Right lobe of liver (tissue), 6 donors: ENCODE data around the gene SRD5A2. TPM values are rescaled to one million over a fixed set of nuclear protein-coding genes. Genes with fewer than 3 reads are reported as not detected.
A peak's percentile ranks its signal among the peaks of the same experiment; 100 is the strongest.

Source experiments
- ATAC-seq, 4 donors: fragments of 200-7000 bp; cut with Tn5 transposase; one replicate each; pipeline ENCODE4 v1.9.1; 2020; ENCODE audit warnings: mild to moderate bottlenecking in 4 of 4, moderate library complexity in 4 of 4
- DNase-seq, 3 donors: peaks; one replicate each; pipeline ENCODE4 v3.0.0-alpha.2; 2020
- H3K27ac ChIP-seq, 3 donors: fragments of 200-600 bp; one replicate each; pipeline ENCODE4 v1.8.0; 2022
- H3K27me3 ChIP-seq, 2 donors: fragments of 200-600 bp; one replicate each; pipeline ENCODE4 v1.8.0; 2022
- H3K36me3 ChIP-seq, 4 donors: fragments of 200-600 bp; sonication (generic) in 1 of 4; one replicate each; pipeline versions ENCODE4 v1.5.1 to v1.8.0; 2017 to 2022; ENCODE audit warnings: control low read depth in 1 of 4
- H3K4me1 ChIP-seq, 4 donors: fragments of 200-600 bp; sonication (generic) in 1 of 4; one replicate each; pipeline versions ENCODE4 v1.5.1 to v1.8.0; 2017 to 2022; ENCODE audit warnings: control low read depth in 1 of 4
- H3K4me3 ChIP-seq, 3 donors: fragments of 200-600 bp; one replicate each; pipeline ENCODE4 v1.8.0; 2022
- H3K9me3 ChIP-seq, 4 donors: fragments of 200-600 bp; sonication (generic) in 1 of 4; one replicate each; pipeline versions ENCODE4 v1.5.1 to v1.8.0; 2017 to 2022; ENCODE audit warnings: control low read depth in 1 of 4
- POLR2A ChIP-seq: fragments of 450-650 bp; IDR thresholded peaks from one replicate; pipeline ENCODE4 v1.6.1; 2017; ENCODE audit warnings: antibody characterized with exemption, mild to moderate bottlenecking
- WGBS: methylation state at CpG from one replicate; pipeline ENCODE4 v1.1.6; 2018; ENCODE audit warnings: low coverage, low lambda C conversion rate; ENCODE audit not compliant: insufficient coverage; ENCODE audit errors: missing lambda C conversion rate; 5-methylcytosine and 5-hydroxymethylcytosine counted together
- intact Hi-C, 2 donors: fragments of 100-400 bp; cut with DNase I; formaldehyde crosslinking; loops; one replicate each; pipeline versions ENCODE4 v1.11.2 to v1.14.1; 2022
- total RNA-seq, 6 experiments: library from RNA; depleted of rRNA in 2 of 6; stranded (reverse); fragments of >200 nt in 2 of 6; fragmentation: NEBNext Ultra II Directional in 3 of 6; extraction: Animal tissue kit (Norgen Biotek cat#: 25700) in 3 of 6; gene quantifications; one replicate each; pipeline versions ENCODE4 v1.1.0 to v1.2.4, GENCODE V29; 2016 to 2023
- TF ChIP-seq, protein P1 (sequence below), 4 donors: fragments of 200-600 bp in 3 of 4; fragments of 450-650 bp in 1 of 4; IDR thresholded peaks; one replicate each; pipeline versions ENCODE4 v1.5.1 to v1.8.0; 2016 to 2022; ENCODE audit warnings: antibody characterized with exemption in 4 of 4, mild to moderate bottlenecking in 2 of 4
- donor health status: DM: no; HTN: yes; CAD: no.
- donor health status: DM: no; HTN: no; CAD: no.
- donor health status: DM: no; HTN: no; CAD: no.
- donor health status: DM: no; HTN: yes; CAD: no.
- donor health status: DM: no; HTN: yes; CAD: no.

Gene SRD5A2
- total RNA-seq, 6 experiments from 2014 or later, result 2.3 to 12.0 (median 5.8) TPM

DNA sequence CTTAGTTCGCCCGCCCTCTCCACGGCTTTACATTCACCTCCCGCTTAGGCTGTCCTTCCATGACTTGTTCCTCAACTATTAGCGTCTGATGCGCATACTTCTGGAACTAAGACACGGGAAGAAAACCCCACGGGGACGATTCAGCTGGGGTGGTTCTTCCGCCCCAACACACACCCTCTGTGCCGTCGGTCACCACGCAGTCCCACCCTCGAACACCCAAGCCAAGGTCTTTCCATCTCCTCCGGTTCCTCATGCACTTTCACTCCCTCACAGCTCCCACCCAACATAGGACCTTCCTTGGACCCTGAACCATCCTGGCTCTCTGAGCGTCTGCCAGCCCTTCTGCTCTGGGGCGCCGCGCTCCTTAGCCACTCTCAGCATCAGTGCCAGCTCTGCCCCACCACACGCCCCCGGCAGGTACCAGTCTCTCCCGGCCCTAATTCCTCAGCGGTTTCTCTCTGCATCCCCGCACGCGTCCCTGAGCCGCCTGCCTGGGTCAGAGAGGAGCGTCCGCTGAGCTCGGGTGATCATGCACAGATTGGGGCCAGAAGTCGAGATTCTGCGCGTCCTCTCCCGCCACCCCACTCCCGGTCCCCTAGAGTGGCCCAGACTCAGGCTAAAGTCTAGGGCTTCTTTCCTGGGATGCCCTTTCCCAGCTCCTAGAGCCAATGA is 522 bp upstream of the SRD5A2 start:
- ATAC-seq (no peak), DNase-seq (peak in 1 of 3 donors; percentile 54)
- TF ChIP-seq, protein P1, sequence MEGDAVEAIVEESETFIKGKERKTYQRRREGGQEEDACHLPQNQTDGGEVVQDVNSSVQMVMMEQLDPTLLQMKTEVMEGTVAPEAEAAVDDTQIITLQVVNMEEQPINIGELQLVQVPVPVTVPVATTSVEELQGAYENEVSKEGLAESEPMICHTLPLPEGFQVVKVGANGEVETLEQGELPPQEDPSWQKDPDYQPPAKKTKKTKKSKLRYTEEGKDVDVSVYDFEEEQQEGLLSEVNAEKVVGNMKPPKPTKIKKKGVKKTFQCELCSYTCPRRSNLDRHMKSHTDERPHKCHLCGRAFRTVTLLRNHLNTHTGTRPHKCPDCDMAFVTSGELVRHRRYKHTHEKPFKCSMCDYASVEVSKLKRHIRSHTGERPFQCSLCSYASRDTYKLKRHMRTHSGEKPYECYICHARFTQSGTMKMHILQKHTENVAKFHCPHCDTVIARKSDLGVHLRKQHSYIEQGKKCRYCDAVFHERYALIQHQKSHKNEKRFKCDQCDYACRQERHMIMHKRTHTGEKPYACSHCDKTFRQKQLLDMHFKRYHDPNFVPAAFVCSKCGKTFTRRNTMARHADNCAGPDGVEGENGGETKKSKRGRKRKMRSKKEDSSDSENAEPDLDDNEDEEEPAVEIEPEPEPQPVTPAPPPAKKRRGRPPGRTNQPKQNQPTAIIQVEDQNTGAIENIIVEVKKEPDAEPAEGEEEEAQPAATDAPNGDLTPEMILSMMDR (IDR thresholded peaks at IDR 0.05), result no peak
- TF ChIP-seq POLR2A, result no peak
- whole genome bisulfite sequencing, result 62% methylated on average over 25 of the region's 35 CpGs
- H3K27ac ChIP-seq, result no peak overlapping the region
- peak overlapping the region in 2 of 3 donors; percentile 51 to 57 for H3K4me3 ChIP-seq
- intact Hi-C loops, result no loop called here
- peaks cover 0 to 10% (median 0%) of the 10 kb centered on the region in 4 donors for H3K4me1 ChIP-seq
- no peaks in the 10 kb centered on the region for H3K9me3 ChIP-seq
- no peaks in the 10 kb centered on the region for H3K36me3 ChIP-seq
- no peaks in the 10 kb centered on the region for H3K27me3 ChIP-seq

DNA sequence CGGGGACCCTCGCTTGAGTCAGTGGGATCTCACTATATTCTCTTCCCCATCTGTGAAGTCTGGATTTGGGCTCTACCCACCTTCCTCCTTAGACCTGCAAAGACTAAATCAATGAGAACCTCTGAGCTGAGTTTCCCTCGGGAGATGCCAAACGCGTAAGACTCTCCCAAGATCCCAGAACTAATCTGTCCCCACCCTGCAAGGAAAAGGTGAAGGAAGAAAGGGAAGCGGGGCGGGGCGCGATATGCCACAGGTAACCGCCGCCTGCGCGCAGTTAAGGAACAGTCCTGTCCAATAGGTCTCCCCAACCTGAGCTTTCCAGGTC is 780 bp downstream of the SRD5A2 start:
- Histone ChIP-seq H3K4me1 (peaks cover 0 to 10% (median 0%) of the 10 kb centered on the region in 4 donors), H3K27ac (no peak overlapping the region), H3K4me3 (peak overlapping the region; percentile 39 to 57 (median 51)), H3K36me3 (no peaks in the 10 kb centered on the region), H3K27me3 (no peaks in the 10 kb centered on the region), H3K9me3 (no peaks in the 10 kb centered on the region)
- peak; percentile 41 to 51 (median 48) for ATAC-seq
- 9% methylated on average over 7 of the region's 13 CpGs for WGBS
- intact Hi-C loops, result no loop called here
- no peak for TF ChIP-seq POLR2A
- TF ChIP-seq, protein P1 (IDR thresholded peaks at IDR 0.05), result no peak
- no peak for DNase-seq

DNA sequence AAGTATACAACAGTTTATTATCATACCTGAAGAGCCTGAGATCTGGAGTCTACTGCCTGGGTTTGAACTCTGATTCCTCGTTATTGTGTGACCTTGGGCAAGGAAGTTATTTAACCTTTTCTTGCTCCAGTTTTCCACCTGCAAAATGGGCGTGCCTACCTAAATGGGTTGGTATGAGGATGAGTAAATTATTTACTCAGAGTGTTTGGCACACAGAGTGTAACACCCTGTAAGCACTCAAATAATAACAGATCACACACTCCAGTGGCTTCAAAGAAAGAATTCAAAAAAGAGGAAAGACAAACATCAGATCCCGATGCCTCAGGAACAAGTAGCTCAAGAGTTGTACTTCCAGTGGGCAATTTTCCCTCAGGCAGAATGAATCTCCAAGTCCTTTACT is 2.4 kb downstream of the SRD5A2 start:
- no peaks in the 10 kb centered on the region for H3K36me3 ChIP-seq
- no peak overlapping the region for H3K4me3 ChIP-seq
- H3K27me3 ChIP-seq, result no peaks in the 10 kb centered on the region
- no peaks in the 10 kb centered on the region for H3K9me3 ChIP-seq
- peaks cover 0 to 10% (median 0%) of the 10 kb centered on the region in 4 donors for H3K4me1 ChIP-seq
- TF ChIP-seq, protein P1 (IDR thresholded peaks at IDR 0.05), result no peak
- TF ChIP-seq POLR2A, result no peak
- ATAC-seq, result peak; percentile 68 to 83 (median 77)
- intact Hi-C loops, result no loop called here
- no peak overlapping the region for H3K27ac ChIP-seq
- 10% methylated on average over 3 of the region's 3 CpGs for WGBS
- peak in 1 of 3 donors; percentile 64 for DNase-seq

DNA sequence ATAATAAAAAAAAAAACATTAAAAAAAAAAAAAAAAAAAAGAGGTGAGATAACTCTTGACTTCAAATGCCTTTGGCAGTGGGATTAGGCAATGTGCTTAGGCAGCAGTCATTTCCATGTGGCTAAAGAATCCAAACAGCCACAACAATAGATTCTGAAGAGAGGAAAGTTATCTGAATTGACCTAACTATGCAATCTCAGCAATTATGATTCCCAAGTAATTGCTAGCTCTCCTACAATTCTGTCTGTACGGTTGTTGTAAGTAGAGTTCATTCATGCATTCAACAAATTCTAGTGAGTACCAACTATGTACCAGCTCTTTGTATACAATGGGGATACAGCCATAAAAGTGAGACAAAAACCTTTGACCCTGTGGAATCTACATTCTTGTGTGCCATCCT is 3.6 kb downstream of the SRD5A2 start:
- intact Hi-C loops, result no loop called here
- no peak overlapping the region for H3K27ac ChIP-seq
- DNase-seq (no peak), ATAC-seq (no peak)
- H3K4me3 ChIP-seq, result no peak overlapping the region
- no peaks in the 10 kb centered on the region for H3K27me3 ChIP-seq
- no peak for TF ChIP-seq POLR2A
- TF ChIP-seq, protein P1 (IDR thresholded peaks at IDR 0.05), result no peak
- no peaks in the 10 kb centered on the region for H3K36me3 ChIP-seq
- peaks cover 0 to 10% (median 0%) of the 10 kb centered on the region in 4 donors for H3K4me1 ChIP-seq
- 75% methylated on average over 1 of the region's 1 CpG for WGBS
- H3K9me3 ChIP-seq, result no peaks in the 10 kb centered on the region
